H1 (cell line): ENCODE data around the gene RUSF1. TPM values are rescaled to one million over a fixed set of nuclear protein-coding genes. Genes with fewer than 3 reads are reported as not detected.

Experiments used
- CTCF ChIA-PET: fragments of 300-600 bp; sonication (Branson Sonifier 250); formaldehyde crosslinking; loops from one replicate; lab custom pipeline; 2021; ENCODE audit not compliant: partially characterized antibody; lab: Charles Lee
- POLR2A ChIA-PET: fragments of 300-600 bp; sonication (Branson Sonifier 250); formaldehyde crosslinking; loops from one replicate; lab custom pipeline; 2021; ENCODE audit warnings: inconsistent platforms; ENCODE audit not compliant: partially characterized antibody; lab: Charles Lee
- DNase-seq, 2 experiments: peaks; one replicate each; pipeline versions ENCODE4 v3.0.0 to v3.0.0-alpha.2; 2010 to 2022; ENCODE audit warnings: low spot score in 2 of 2, low read depth in 1 of 2, mixed read lengths in 1 of 2
- FAIRE-seq: peaks from 2 replicates; lab custom pipeline; 2011; peaks lifted over from hg19 to GRCh38; lab: Jason Lieb, UNC
- H2AFZ ChIP-seq: 2 replicates; pipeline ENCODE4 v1.8.1; 2012; ENCODE audit warnings: low read length, inconsistent platforms
- H2AK5ac ChIP-seq: 2 replicates; pipeline ENCODE4 v1.6.1; 2013; ENCODE audit warnings: low read depth, low read length
- H2BK120ac ChIP-seq: replicated peaks from 2 replicates; pipeline ENCODE3; 2013; ENCODE audit warnings: low read depth, low read length, inconsistent platforms
- H2BK12ac ChIP-seq: 2 replicates; pipeline ENCODE4 v1.6.1; 2013; ENCODE audit warnings: low read depth, low read length
- H2BK15ac ChIP-seq: 2 replicates; pipeline ENCODE4 v1.6.1; 2013; ENCODE audit warnings: low read length
- H2BK20ac ChIP-seq: 2 replicates; pipeline ENCODE4 v1.6.1; 2013; ENCODE audit warnings: low read length
- H2BK5ac ChIP-seq: 2 replicates; pipeline ENCODE4 v1.6.1; 2013; ENCODE audit warnings: low read depth, low read length
- H3K14ac ChIP-seq: 2 replicates; pipeline ENCODE4 v1.6.1; 2013; ENCODE audit warnings: inconsistent platforms; ENCODE audit not compliant: insufficient read length
- H3K18ac ChIP-seq: 2 replicates; pipeline ENCODE4 v1.6.1; 2013; ENCODE audit warnings: low read length; ENCODE audit errors: extremely low read depth
- H3K23ac ChIP-seq: 2 replicates; pipeline ENCODE4 v1.6.1; 2013; ENCODE audit warnings: inconsistent platforms; ENCODE audit not compliant: insufficient read length
- H3K23me2 ChIP-seq: 2 replicates; pipeline ENCODE4 v1.6.1; 2013; ENCODE audit warnings: low read depth, low read length
- H3K27ac ChIP-seq: 2 replicates; pipeline ENCODE4 v1.6.1; 2011; ENCODE audit warnings: low read depth, low read length, inconsistent platforms
- H3K27me3 ChIP-seq, 4 experiments: replicated peaks in 1 of 4; 1 replicate in 1 of 4; 2 replicates in 3 of 4; pipeline versions ENCODE4 v1.6.1 to v1.8.1; 2011 to 2013; ENCODE audit warnings: low read length in 3 of 4, mild to moderate bottlenecking in 3 of 4, inconsistent platforms in 2 of 4, mixed read lengths in 2 of 4, moderate library complexity in 1 of 4; ENCODE audit not compliant: control insufficient read depth in 3 of 4, insufficient read depth in 3 of 4; ENCODE audit errors: extremely low read depth in 1 of 4
- H3K36me3 ChIP-seq, 4 experiments: 2 replicates each; pipeline versions ENCODE4 v1.6.1 to v1.8.1; 2011 to 2013; ENCODE audit warnings: mild to moderate bottlenecking in 4 of 4, low read length in 3 of 4, moderate library complexity in 2 of 4, control low read depth in 1 of 4, inconsistent platforms in 1 of 4; ENCODE audit not compliant: insufficient read depth in 4 of 4, control insufficient read depth in 2 of 4
- H3K4ac ChIP-seq: replicated peaks from 2 replicates; pipeline ENCODE3; 2013; ENCODE audit warnings: low read length, low read depth, mixed read lengths, inconsistent platforms; ENCODE audit not compliant: insufficient read length
- H3K4me1 ChIP-seq, 4 experiments: replicated peaks in 1 of 4; 1 replicate in 1 of 4; 2 replicates in 3 of 4; pipeline versions ENCODE4 v1.6.1 to v1.8.1; 2011 to 2013; ENCODE audit warnings: low read length in 3 of 4, inconsistent platforms in 2 of 4, mixed read lengths in 1 of 4; ENCODE audit not compliant: insufficient read depth in 4 of 4, control insufficient read depth in 3 of 4
- H3K4me2 ChIP-seq, 2 experiments: 2 replicates each; pipeline versions ENCODE4 v1.6.1 to v1.8.1; 2011 to 2013; ENCODE audit warnings: low read depth in 2 of 2, low read length in 2 of 2, control low read depth in 1 of 2, inconsistent platforms in 1 of 2, mild to moderate bottlenecking in 1 of 2; ENCODE audit not compliant: insufficient read depth in 1 of 2
- H3K4me3 ChIP-seq, 4 experiments: fragments of 200-600, 300-600 bp in 1 of 4; sonication (generic), shearing (Covaris generic), sonication (Bioruptor Twin) in 1 of 4; 2 replicates each; pipeline versions ENCODE4 v1.5.1 to v1.8.1; 2011 to 2016; ENCODE audit warnings: low read length in 4 of 4, low read depth in 3 of 4, control low read depth in 2 of 4, inconsistent platforms in 2 of 4, mild to moderate bottlenecking in 2 of 4, mixed read lengths in 1 of 4, moderate library complexity in 1 of 4; ENCODE audit not compliant: insufficient read depth in 2 of 4; ENCODE audit errors: extremely low read depth in 1 of 4
- H3K56ac ChIP-seq: replicated peaks from 2 replicates; pipeline ENCODE3; 2013; ENCODE audit warnings: low read depth, mild to moderate bottlenecking, mixed read lengths, low read length, inconsistent platforms; ENCODE audit not compliant: insufficient read length
- H3K79me1 ChIP-seq: 2 replicates; pipeline ENCODE4 v1.6.1; 2013; ENCODE audit warnings: low read depth, low read length, control low read depth
- H3K79me2 ChIP-seq, 2 experiments: 2 replicates each; pipeline versions ENCODE4 v1.6.1 to v1.8.1; 2012 to 2013; ENCODE audit warnings: low read length in 2 of 2, mild to moderate bottlenecking in 2 of 2, inconsistent platforms in 1 of 2; ENCODE audit not compliant: insufficient read depth in 2 of 2, control insufficient read depth in 1 of 2
- H3K9ac ChIP-seq, 4 experiments: replicated peaks in 1 of 4; 1 replicate in 1 of 4; 2 replicates in 3 of 4; pipeline versions ENCODE4 v1.6.1 to v1.8.1; 2011 to 2013; ENCODE audit warnings: low read depth in 3 of 4, low read length in 3 of 4, control low read depth in 2 of 4, mild to moderate bottlenecking in 2 of 4, moderate library complexity in 2 of 4, inconsistent platforms in 1 of 4; ENCODE audit errors: extremely low read depth in 1 of 4
- H3K9me3 ChIP-seq, 2 experiments: 2 replicates each; pipeline versions ENCODE4 v1.6.1 to v1.8.1; 2012 to 2013; ENCODE audit warnings: mild to moderate bottlenecking in 2 of 2, moderate library complexity in 2 of 2, control low read depth in 1 of 2, inconsistent platforms in 1 of 2, low read depth in 1 of 2, low read length in 1 of 2, mixed read lengths in 1 of 2; ENCODE audit not compliant: insufficient read depth in 2 of 2
- H4K20me1 ChIP-seq, 2 experiments: replicated peaks in 1 of 2; 2 replicates each; pipeline versions ENCODE3 to v1.8.1; 2011 to 2013; ENCODE audit warnings: inconsistent platforms in 2 of 2, low read length in 2 of 2, mild to moderate bottlenecking in 1 of 2; ENCODE audit not compliant: insufficient read depth in 2 of 2, control insufficient read depth in 1 of 2
- H4K5ac ChIP-seq: 2 replicates; pipeline ENCODE4 v1.6.1; 2013; ENCODE audit warnings: low read length, low read depth, mixed read lengths, inconsistent platforms; ENCODE audit not compliant: insufficient read length
- H4K8ac ChIP-seq: 2 replicates; pipeline ENCODE4 v1.8.0; 2013; ENCODE audit warnings: mild to moderate bottlenecking, moderate library complexity, low read length, inconsistent platforms; ENCODE audit not compliant: insufficient read depth; ENCODE audit errors: extremely low read depth
- H4K91ac ChIP-seq: replicated peaks from 2 replicates; pipeline ENCODE3; 2013; ENCODE audit warnings: low read length, mixed read lengths, inconsistent platforms; ENCODE audit not compliant: insufficient read length
- CBX8 ChIP-seq: fragments of 300-800, 300-1000 bp; sonication (generic); IDR thresholded peaks from 2 replicates; pipeline ENCODE4 v1.7.1; 2016; ENCODE audit warnings: low read depth, low read length, borderline replicate concordance
- MAFK ChIP-seq: IDR thresholded peaks from 2 replicates; pipeline ENCODE4 v1.6.1; 2012; ENCODE audit warnings: low read depth, mild to moderate bottlenecking, improper control_type of control experiment, low read length
- WGBS, 2 experiments: shearing (Covaris generic) in 1 of 2; methylation state at CpG; one replicate each; pipeline versions ENCODE4 v1.1.6 to v1.1.7; 2013 to 2015; ENCODE audit warnings: low lambda C conversion rate in 2 of 2, mixed read lengths in 2 of 2, inconsistent platforms in 1 of 2, low coverage in 1 of 2, missing lambda C conversion rate in 1 of 2; ENCODE audit not compliant: insufficient replicate concordance in 2 of 2, insufficient coverage in 1 of 2, insufficient read length in 1 of 2; ENCODE audit errors: extremely low coverage in 1 of 2, missing lambda C conversion rate in 1 of 2; 5-methylcytosine and 5-hydroxymethylcytosine counted together
- polyA plus RNA-seq, 7 experiments: library from polyadenylated mRNA; depleted of rRNA in 3 of 7; stranded (reverse) in 5 of 7; unstranded in 2 of 7; fragments of >200 nt in 5 of 7; fragments of 200-250 nt in 2 of 7; gene quantifications; 1 replicate in 5 of 7; 2 replicates in 1 of 7; 4 replicates in 1 of 7; pipeline versions ENCODE4 v1.2.1 to v1.2.3, GENCODE V29; 2011 to 2013; ENCODE audit warnings: missing spikeins in 2 of 7, mixed read lengths in 2 of 7
- total RNA-seq: library from RNA; stranded (reverse); fragmentation: NEBNext Ultra II Directional; extraction: Animal tissue kit (Norgen Biotek cat#: 25700); gene quantifications from 2 replicates; pipeline ENCODE4 v1.2.1, GENCODE V29; 2021

Gene RUSF1
- total and polyA plus RNA-seq, 2 of the 8 experiments (the other 6 are each of a cell fraction or from before 2014, with no cell fraction given) = 22.5 to 33.7 TPM

DNA sequence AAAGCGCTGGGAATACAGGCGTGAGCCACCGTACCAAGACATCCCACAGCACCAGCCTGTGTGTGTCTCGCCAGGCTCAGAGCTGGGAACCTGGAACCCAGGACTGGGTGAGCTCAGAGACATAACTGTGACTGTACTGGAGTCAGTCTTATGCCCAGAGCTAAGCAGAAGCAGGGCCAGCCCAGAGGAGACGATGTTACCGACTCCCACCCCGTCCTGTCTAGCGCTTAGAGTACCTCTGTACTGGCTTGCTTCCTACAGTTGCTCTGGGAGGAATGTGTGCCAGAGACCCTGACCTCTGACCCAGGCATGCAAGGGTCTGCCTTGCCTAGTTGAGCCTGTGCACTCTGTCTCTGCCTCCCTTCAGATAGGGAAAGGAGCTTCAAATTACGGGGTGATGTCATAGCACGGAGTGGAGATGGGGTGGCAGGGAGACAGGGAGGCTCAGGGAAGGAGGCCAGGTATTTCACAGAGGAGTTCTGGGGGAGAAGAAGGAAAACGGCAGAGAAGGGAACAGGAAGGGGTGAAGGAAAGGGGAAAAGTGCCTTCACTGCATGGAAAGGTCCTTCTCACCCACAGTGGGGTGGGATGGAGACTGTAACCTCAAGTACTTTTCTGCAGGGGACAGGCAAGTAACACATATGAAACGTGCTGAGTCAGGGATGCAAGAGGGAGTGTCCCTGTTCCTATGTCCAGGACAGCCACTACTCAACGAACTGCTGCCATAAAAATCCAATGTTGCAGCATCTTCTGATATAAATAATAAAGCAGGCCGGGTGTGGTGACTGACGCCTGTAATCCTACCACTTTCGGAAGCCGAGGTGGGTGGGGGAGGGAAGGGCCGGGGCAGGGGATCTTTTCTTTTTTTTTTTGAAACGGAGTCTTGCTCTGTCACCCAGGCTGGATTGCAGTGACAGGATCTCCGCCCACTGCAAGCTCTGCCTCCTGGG lies 54.7 kb downstream of the RUSF1 start:
- DNase-seq = no peak
- no peak overlapping the region for H3K23ac ChIP-seq
- H2BK20ac ChIP-seq = 0 out of 2 replicates have a peak overlapping the region, but pooled peaks have one; percentile 21
- H3K56ac ChIP-seq = no peak overlapping the region
- no peak overlapping the region for H3K27ac ChIP-seq
- no peak overlapping the region for H4K91ac ChIP-seq
- H2BK12ac ChIP-seq = peak overlapping the region; percentile 56; the same call in 1 of the 2 replicates
- H3K4me2 ChIP-seq = peak overlapping the region; percentile 9 to 27; a peak in 1 of 4 replicates
- H3K36me3 ChIP-seq = no peaks in the 10 kb centered on the region
- H2BK120ac ChIP-seq = no peak overlapping the region
- ChIA-PET POLR2A (interaction anchor here (0.6 to 1.3 kb wide), 4 partner anchors 186 to 1650 kb away, joined by 3 read pairs; partner anchors contain the start of gene ZNF267), CTCF (interaction anchor here (0.6 to 2.8 kb wide), 6 partner anchors 7 to 500 kb away, joined by 3 to 32 read pairs (median 3); partner anchors contain the start of gene ZNF843)
- no peak overlapping the region for H4K8ac ChIP-seq
- peak overlapping the region; percentile 79 for H2BK5ac ChIP-seq
- no peak overlapping the region for H3K9ac ChIP-seq
- 68% methylated on average over 19 of the region's 20 CpGs; no CpG with 5 or more reads in 1 of the 2 experiments for WGBS, 2 experiments
- FAIRE-seq = no peak
- H4K5ac ChIP-seq = no peak overlapping the region
- H3K79me2 ChIP-seq = peaks cover 0 to 28% of the 10 kb centered on the region in 2 experiments; a peak in 2 of 4 replicates
- no peaks in the 10 kb centered on the region for H3K9me3 ChIP-seq
- 0 out of 2 replicates have a peak overlapping the region, but pooled peaks have one; percentile 90 for H2BK15ac ChIP-seq
- no peak overlapping the region for H3K4me3 ChIP-seq
- no peak overlapping the region for H2AFZ ChIP-seq
- no peak overlapping the region for H3K14ac ChIP-seq
- no peaks in the 10 kb centered on the region for H3K27me3 ChIP-seq
- peaks cover 6% of the 10 kb centered on the region; the same call in 1 of the 2 replicates for H3K23me2 ChIP-seq
- no peak overlapping the region for H3K4ac ChIP-seq
- peaks cover 8% of the 10 kb centered on the region for H3K79me1 ChIP-seq
- H4K20me1 ChIP-seq = peaks cover 14 to 30% of the 10 kb centered on the region in 2 experiments
- TF ChIP-seq MAFK = peak; percentile 70
- no peak for TF ChIP-seq CBX8
- peaks cover 8 to 31% (median 16%) of the 10 kb centered on the region in 4 experiments for H3K4me1 ChIP-seq
- H2AK5ac ChIP-seq = no peak overlapping the region
- peak overlapping the region; percentile 48; the same call in 1 of the 2 replicates for H3K18ac ChIP-seq
